ENCODE measurements around the gene MUC5AC. TPM values are rescaled to one million over a fixed set of nuclear protein-coding genes. Genes with fewer than 3 reads are reported as not detected.

Gene MUC5AC
- total RNA-seq, 1 experiment from 2014 or later, result under 0.01 TPM

DNA sequence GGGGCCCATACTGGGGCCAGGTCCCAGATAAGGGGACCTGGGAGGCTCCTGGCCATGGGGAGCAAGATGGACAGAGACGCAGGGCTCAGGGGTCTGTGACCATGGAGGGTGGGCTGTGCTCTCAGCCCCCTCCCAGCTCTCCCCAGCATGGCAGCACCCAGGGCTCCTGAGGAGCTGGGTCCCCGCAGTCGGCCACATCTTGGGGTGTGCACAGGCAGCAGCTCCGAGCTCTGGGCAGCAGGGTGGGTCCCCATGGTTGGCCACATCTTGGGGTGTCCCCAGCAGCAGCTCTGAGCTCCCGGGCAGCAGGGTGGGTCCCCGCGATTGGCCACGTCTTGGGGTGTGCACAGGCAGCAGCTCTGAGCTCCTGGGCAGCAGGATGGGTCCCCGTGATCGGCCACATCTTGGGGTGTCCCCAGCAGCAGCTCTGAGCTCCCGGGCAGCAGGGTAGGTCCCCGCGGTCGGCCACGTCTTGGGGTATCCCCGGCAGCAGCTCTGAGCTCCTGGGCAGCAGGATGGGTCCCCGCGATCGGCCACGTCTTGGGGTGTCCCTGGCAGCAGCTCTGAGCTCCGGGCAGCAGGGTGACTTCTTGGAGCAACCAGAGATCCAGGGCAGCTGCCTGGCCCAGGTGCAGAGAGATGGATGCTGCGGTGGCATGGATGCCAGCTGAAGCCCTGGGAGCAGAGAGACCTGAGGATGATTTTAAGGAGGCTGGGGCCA, 46.8 kb downstream of the MUC5AC start:
- Mint-ChIP-seq H3K27me3 (ENCODE audit: low read depth) (no peaks in the 10 kb centered on the region), H3K4me3 (no peak overlapping the region), H3K4me1 (no peaks in the 10 kb centered on the region), H3K9me3 (peaks cover 5% of the 10 kb centered on the region), H3K36me3 (no peaks in the 10 kb centered on the region), H3K27ac (no peak overlapping the region)
- DNase-seq (ENCODE audit: low spot score), result peak; percentile 9
- CTCF ChIA-PET, result interaction anchor here (1.6 kb wide), 1 partner anchor 249 kb away, joined by 4 read pairs; no protein-coding TSS in a partner anchor
- no peak for ATAC-seq
- POLR2A ChIA-PET, result no interaction called here
- TF ChIP-seq NFATC4 (CRISPR knock-in tag; IDR thresholded peaks at IDR 0.05) (no peak), RORB (CRISPR knock-in tag; IDR thresholded peaks at IDR 0.05) (no peak), ZNF317 (CRISPR knock-in tag; IDR thresholded peaks at IDR 0.05; ENCODE audit: borderline replicate concordance, low read depth) (no peak), FOXJ3 (CRISPR knock-in tag; IDR thresholded peaks at IDR 0.05; ENCODE audit: borderline replicate concordance) (no peak), TEAD4 (CRISPR knock-in tag; IDR thresholded peaks at IDR 0.05) (no peak), ZBTB21 (CRISPR knock-in tag; IDR thresholded peaks at IDR 0.05; ENCODE audit: borderline replicate concordance) (no peak), GABPB1 (CRISPR knock-in tag; IDR thresholded peaks at IDR 0.05) (no peak), NFYB (CRISPR knock-in tag; conservative IDR thresholded peaks at IDR 0.05; ENCODE audit: low read depth) (no peak), MYBL2 (CRISPR knock-in tag; IDR thresholded peaks at IDR 0.05) (no peak)
- TF ChIP-seq, protein P1, sequence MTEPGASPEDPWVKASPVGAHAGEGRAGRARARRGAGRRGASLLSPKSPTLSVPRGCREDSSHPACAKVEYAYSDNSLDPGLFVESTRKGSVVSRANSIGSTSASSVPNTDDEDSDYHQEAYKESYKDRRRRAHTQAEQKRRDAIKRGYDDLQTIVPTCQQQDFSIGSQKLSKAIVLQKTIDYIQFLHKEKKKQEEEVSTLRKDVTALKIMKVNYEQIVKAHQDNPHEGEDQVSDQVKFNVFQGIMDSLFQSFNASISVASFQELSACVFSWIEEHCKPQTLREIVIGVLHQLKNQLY (CRISPR knock-in tag; IDR thresholded peaks at IDR 0.05), result no peak
- TF ChIP-seq, protein P2, sequence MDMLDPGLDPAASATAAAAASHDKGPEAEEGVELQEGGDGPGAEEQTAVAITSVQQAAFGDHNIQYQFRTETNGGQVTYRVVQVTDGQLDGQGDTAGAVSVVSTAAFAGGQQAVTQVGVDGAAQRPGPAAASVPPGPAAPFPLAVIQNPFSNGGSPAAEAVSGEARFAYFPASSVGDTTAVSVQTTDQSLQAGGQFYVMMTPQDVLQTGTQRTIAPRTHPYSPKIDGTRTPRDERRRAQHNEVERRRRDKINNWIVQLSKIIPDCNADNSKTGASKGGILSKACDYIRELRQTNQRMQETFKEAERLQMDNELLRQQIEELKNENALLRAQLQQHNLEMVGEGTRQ (CRISPR knock-in tag; IDR thresholded peaks at IDR 0.05), result no peak
- TF ChIP-seq, protein P3, sequence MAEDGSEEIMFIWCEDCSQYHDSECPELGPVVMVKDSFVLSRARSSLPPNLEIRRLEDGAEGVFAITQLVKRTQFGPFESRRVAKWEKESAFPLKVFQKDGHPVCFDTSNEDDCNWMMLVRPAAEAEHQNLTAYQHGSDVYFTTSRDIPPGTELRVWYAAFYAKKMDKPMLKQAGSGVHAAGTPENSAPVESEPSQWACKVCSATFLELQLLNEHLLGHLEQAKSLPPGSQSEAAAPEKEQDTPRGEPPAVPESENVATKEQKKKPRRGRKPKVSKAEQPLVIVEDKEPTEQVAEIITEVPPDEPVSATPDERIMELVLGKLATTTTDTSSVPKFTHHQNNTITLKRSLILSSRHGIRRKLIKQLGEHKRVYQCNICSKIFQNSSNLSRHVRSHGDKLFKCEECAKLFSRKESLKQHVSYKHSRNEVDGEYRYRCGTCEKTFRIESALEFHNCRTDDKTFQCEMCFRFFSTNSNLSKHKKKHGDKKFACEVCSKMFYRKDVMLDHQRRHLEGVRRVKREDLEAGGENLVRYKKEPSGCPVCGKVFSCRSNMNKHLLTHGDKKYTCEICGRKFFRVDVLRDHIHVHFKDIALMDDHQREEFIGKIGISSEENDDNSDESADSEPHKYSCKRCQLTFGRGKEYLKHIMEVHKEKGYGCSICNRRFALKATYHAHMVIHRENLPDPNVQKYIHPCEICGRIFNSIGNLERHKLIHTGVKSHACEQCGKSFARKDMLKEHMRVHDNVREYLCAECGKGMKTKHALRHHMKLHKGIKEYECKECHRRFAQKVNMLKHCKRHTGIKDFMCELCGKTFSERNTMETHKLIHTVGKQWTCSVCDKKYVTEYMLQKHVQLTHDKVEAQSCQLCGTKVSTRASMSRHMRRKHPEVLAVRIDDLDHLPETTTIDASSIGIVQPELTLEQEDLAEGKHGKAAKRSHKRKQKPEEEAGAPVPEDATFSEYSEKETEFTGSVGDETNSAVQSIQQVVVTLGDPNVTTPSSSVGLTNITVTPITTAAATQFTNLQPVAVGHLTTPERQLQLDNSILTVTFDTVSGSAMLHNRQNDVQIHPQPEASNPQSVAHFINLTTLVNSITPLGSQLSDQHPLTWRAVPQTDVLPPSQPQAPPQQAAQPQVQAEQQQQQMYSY (CRISPR knock-in tag; IDR thresholded peaks at IDR 0.05), result no peak
- TF ChIP-seq, protein P4, sequence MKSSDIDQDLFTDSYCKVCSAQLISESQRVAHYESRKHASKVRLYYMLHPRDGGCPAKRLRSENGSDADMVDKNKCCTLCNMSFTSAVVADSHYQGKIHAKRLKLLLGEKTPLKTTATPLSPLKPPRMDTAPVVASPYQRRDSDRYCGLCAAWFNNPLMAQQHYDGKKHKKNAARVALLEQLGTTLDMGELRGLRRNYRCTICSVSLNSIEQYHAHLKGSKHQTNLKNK (CRISPR knock-in tag; IDR thresholded peaks at IDR 0.05), result no peak
- TF ChIP-seq, protein P5, sequence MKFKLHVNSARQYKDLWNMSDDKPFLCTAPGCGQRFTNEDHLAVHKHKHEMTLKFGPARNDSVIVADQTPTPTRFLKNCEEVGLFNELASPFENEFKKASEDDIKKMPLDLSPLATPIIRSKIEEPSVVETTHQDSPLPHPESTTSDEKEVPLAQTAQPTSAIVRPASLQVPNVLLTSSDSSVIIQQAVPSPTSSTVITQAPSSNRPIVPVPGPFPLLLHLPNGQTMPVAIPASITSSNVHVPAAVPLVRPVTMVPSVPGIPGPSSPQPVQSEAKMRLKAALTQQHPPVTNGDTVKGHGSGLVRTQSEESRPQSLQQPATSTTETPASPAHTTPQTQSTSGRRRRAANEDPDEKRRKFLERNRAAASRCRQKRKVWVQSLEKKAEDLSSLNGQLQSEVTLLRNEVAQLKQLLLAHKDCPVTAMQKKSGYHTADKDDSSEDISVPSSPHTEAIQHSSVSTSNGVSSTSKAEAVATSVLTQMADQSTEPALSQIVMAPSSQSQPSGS (CRISPR knock-in tag; IDR thresholded peaks at IDR 0.05; ENCODE audit: borderline replicate concordance, low read depth), result no peak
- TF ChIP-seq, protein P6, sequence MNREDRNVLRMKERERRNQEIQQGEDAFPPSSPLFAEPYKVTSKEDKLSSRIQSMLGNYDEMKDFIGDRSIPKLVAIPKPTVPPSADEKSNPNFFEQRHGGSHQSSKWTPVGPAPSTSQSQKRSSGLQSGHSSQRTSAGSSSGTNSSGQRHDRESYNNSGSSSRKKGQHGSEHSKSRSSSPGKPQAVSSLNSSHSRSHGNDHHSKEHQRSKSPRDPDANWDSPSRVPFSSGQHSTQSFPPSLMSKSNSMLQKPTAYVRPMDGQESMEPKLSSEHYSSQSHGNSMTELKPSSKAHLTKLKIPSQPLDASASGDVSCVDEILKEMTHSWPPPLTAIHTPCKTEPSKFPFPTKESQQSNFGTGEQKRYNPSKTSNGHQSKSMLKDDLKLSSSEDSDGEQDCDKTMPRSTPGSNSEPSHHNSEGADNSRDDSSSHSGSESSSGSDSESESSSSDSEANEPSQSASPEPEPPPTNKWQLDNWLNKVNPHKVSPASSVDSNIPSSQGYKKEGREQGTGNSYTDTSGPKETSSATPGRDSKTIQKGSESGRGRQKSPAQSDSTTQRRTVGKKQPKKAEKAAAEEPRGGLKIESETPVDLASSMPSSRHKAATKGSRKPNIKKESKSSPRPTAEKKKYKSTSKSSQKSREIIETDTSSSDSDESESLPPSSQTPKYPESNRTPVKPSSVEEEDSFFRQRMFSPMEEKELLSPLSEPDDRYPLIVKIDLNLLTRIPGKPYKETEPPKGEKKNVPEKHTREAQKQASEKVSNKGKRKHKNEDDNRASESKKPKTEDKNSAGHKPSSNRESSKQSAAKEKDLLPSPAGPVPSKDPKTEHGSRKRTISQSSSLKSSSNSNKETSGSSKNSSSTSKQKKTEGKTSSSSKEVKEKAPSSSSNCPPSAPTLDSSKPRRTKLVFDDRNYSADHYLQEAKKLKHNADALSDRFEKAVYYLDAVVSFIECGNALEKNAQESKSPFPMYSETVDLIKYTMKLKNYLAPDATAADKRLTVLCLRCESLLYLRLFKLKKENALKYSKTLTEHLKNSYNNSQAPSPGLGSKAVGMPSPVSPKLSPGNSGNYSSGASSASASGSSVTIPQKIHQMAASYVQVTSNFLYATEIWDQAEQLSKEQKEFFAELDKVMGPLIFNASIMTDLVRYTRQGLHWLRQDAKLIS (CRISPR knock-in tag; IDR thresholded peaks at IDR 0.05; ENCODE audit: borderline replicate concordance), result no peak
- TF ChIP-seq, protein P7, sequence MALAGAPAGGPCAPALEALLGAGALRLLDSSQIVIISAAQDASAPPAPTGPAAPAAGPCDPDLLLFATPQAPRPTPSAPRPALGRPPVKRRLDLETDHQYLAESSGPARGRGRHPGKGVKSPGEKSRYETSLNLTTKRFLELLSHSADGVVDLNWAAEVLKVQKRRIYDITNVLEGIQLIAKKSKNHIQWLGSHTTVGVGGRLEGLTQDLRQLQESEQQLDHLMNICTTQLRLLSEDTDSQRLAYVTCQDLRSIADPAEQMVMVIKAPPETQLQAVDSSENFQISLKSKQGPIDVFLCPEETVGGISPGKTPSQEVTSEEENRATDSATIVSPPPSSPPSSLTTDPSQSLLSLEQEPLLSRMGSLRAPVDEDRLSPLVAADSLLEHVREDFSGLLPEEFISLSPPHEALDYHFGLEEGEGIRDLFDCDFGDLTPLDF (CRISPR knock-in tag; IDR thresholded peaks at IDR 0.05), result no peak
- TF ChIP-seq, protein P8, sequence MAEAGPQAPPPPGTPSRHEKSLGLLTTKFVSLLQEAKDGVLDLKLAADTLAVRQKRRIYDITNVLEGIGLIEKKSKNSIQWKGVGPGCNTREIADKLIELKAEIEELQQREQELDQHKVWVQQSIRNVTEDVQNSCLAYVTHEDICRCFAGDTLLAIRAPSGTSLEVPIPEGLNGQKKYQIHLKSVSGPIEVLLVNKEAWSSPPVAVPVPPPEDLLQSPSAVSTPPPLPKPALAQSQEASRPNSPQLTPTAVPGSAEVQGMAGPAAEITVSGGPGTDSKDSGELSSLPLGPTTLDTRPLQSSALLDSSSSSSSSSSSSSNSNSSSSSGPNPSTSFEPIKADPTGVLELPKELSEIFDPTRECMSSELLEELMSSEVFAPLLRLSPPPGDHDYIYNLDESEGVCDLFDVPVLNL (CRISPR knock-in tag; IDR thresholded peaks at IDR 0.05; ENCODE audit: borderline replicate concordance, low read depth), result no peak
- TF ChIP-seq, protein P9, sequence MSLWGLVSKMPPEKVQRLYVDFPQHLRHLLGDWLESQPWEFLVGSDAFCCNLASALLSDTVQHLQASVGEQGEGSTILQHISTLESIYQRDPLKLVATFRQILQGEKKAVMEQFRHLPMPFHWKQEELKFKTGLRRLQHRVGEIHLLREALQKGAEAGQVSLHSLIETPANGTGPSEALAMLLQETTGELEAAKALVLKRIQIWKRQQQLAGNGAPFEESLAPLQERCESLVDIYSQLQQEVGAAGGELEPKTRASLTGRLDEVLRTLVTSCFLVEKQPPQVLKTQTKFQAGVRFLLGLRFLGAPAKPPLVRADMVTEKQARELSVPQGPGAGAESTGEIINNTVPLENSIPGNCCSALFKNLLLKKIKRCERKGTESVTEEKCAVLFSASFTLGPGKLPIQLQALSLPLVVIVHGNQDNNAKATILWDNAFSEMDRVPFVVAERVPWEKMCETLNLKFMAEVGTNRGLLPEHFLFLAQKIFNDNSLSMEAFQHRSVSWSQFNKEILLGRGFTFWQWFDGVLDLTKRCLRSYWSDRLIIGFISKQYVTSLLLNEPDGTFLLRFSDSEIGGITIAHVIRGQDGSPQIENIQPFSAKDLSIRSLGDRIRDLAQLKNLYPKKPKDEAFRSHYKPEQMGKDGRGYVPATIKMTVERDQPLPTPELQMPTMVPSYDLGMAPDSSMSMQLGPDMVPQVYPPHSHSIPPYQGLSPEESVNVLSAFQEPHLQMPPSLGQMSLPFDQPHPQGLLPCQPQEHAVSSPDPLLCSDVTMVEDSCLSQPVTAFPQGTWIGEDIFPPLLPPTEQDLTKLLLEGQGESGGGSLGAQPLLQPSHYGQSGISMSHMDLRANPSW (CRISPR knock-in tag; conservative IDR thresholded peaks at IDR 0.05; ENCODE audit: low read depth), result no peak
